NCI-H82 (cell line): ENCODE data around the gene CSAD.
"Not testable (repeated sequence)": the region's sequence is repeated elsewhere in the genome, so short reads cannot be mapped to it uniquely, and the experiment has no call there.

Experiments used
- DNase-seq: peaks from one replicate; lab custom pipeline; 2025; lab: John Stamatoyannopoulos, UW

The CSAD gene

DNA sequence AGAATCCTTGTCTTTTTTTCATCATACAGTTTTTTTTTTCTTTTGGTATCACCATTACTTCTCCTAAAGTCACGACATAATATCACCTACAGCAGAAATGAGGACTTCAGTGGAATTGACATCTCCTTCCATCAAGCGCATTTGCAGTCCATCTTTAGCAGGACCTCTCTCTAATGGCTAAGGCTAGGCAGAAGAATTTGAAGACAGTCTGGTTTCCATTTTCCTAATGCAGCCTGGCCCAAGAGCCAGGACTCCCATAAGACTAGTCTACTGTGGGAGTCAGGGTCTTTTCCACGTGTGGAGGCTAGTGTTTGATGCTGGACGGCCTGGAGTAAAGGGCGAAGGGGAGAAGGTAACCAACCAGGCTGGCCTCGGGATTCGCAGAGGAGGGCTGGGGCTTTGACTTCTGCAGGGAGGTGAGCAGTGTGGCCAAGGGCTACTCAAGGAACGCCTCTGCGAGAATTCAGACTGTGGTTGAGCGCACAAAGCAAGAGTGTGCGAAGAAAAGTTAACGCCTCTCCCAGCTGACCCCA is 972 bp downstream of the CSAD start:
- DNase-seq = peak; percentile 70

DNA sequence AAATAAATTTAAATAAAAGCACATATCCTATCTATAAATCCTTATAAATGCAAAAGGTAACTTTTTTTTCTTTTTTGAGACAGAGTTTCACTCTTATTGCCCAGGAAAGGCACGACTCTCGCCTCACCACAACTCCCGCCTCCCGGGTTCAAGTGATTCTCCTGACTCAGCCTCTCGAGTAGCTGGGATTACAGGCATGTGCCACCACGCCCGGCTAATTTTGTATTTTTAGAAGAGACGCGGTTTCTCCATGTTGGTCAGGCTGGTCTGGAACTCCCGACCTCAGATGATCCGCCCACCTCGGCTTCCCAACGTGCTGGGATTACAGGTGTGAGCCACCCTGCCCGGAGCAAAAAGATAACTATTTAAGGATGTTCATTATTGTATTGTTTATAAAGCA is 1.9 kb downstream of the CSAD start:
- not testable (repeated sequence) for DNase-seq

DNA sequence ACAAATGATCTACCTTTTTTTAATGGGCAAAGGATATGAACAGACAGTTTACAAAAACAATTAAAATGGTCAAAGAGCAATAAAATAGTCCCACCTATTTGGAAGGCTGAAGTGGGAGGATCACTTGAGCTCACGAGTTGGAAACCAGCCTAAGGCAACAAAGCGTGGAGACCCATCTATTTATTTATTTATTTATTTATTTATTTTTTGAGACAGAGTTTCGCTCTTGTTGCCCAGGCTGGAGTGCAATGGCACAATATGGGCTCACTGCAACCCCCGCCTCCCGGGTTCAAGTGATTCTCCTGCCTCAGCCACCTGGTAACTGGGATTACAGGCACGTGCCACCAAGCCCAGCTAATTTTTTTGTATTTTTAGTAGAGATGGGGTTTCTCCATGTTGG is 3.3 kb downstream of the CSAD start:
- DNase-seq = not testable (repeated sequence)

DNA sequence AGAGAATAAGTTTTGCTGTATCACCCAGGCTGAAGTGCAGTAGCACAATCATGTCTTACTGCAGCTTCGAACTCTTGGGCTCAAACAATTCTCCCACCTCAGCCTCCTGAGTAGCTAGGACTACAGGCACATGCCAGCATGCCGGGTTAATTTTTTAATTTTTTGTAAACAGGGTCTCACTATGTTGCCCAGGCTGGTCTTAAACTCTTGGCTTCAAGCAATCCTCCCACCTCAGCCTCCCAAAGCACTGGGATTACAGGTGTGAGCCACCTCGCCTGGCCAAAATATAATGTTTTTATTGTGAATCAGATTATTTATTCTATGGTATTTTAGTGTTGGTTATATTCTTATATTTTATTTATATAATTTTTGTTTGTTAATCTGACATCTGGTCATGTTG is 4.0 kb downstream of the CSAD start:
- no peak for DNase-seq

DNA sequence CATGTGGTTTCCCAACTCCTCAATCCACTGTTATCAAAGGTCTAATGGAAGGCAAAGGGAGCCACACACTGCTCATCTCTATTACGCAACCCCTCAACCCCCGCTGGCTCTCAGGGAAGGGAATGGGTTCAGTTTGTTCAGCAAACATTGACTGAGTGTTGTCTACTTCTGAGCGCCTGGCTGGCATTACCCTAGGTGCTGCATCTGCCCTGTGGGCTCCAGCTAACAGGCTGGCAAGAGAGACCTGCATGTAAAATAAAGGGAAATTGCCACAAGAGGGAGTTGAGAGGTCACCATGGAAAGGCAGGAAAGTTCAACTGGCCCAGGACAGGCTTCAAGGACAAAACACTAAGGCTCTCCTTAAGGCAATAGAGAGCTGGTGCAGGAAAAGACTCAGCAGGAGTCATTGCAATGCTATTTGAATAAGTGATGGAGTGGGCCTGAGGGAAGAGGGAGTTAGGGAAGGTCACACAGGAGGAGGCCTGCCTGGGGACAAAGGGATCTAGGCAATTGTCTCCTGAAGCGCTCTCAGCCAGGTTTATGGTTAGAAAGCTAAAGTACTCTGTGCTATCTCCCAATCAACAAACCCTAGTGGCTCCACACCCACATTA is 5.7 kb downstream of the CSAD start:
- DNase-seq = no peak

DNA sequence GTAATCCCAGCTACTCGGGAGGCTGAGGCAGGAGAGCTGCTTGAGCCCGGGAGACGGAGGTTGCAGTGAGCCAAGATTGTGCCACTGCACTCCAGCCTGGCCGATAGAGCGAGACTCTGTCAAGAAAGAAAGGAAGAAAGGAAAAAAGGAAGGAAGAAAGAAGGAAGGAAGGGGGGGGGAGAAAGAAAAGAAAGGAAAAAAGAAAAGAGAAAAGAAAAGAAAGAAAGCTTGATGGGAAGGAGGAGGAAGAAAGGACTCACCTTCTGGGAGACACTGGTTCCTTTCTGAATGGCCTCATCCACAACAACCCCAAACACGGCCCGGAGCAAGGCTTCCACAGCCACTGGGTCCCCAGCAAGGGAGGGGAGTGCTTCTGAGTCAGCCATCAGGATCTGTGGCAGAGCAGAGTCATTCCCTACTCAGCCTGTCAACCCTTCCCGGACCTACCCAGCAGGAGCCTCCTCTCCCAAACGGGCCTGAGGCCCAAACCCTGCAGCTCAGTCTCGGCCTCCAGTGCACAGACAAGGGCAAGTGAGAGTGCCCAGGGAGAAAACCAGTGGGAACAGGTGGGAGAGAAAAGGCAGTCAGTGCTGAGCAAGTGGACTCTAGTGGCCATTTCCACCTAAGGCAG is 7.5 kb downstream of the CSAD start:
- DNase-seq = no peak

DNA sequence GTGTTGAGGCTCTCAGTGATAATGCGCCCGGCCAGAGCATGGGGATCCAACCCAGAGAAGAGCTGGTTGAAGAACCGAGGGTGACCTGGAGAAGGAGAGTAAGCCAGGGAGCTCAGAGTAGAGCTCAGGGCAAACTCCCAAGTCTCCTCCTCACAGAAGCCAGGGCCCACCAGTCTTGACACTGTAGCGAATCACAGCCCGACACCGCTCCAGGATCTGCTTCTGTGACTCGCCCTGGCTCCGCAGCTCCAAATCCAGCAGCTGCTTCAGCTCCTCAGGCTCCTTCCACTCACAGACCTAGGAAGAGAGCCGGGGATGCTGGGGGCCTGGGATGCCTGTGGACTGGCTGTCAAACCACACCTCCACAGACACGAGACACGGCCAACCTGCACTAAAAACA is 8.4 kb downstream of the CSAD start:
- DNase-seq = no peak

DNA sequence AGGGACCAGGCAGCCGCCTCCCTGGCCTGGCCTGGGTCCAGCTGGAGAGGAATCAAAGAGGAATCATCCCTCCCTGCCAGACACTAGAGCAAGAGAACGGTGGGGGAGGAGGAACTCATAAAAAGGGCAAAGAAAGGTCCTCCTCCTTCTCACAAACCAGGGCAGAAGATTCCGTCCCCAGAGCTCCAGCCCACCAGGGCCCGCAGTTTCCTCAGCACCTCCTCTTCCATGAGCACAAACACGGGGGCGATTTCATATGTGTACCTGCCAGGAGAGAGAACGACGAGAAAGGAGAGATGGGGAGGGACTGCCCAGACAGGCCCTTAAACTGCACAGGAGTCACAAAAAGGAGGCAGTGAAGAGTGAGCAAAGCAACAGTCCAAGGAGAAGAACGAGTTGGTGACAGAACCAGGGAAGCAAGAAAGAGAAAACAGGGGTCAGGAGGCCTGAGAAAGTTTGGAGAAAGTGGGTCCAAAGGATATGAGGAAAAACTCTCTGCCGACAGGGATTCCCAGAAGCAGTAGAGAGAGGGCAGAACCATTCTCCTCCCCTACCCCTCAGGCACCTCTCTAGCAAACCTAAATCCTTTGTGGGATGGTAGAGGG is 8.9 kb downstream of the CSAD start:
- DNase-seq = no peak

DNA sequence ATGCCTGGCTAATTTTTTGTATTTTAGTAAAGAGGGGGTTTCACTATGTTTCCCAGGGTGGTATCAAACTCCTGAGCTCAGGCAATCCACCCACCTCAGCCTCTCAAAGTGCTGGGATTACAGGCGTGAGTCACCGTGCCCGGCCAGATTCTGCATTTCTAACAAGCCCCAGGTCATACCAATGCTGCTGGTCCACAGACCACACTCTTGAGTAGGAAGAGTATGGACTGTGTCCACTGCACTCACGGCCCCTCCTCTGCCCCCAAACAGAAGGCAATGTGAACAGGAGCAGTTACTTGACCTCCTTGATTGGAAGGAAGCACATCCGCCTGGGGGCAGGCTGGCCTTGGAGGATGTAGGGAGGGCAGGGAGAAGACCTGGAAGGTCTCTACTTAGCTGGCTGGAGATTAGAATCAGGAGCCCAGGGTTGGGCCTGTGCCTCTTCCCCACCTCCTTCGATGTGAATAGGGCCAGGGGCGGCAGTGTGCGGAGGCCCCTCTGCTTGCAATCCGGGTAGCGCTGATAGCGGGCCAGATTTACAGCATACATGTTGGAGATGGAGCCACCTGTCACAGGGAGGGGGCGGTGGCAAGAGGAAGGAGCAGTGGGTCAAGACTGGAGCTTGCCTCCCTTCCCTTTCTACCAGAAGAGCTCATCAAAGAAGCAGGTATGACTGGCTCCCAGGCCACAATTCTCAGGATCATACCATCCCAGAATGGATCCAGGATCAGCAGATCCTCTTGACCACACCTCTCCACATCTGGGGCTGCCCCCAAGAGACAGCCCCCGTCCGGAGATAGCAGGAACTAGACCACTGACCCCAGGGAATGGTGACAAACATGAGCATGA is 9.6 kb downstream of the CSAD start:
- peak; percentile 37 for DNase-seq

DNA sequence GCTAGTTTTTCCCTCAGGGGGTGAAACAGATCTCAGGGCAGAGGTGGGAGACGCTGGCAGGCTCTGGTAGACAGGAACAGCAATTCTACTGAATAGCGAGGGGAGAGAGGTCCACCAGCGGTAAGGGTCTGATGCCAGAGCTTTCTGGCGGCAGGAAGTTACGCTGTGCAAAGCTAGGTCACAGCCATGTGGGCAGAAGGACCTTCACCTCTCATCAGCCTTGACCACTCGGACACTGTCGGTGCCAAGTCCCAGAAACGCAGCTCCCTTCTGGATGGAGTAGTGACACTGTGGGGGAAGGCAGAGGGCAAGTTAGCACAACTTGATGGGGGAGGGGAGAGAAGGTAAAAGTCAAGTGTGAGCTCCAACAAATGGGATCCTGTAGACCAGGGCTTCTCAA is 10.5 kb downstream of the CSAD start:
- no peak for DNase-seq

DNA sequence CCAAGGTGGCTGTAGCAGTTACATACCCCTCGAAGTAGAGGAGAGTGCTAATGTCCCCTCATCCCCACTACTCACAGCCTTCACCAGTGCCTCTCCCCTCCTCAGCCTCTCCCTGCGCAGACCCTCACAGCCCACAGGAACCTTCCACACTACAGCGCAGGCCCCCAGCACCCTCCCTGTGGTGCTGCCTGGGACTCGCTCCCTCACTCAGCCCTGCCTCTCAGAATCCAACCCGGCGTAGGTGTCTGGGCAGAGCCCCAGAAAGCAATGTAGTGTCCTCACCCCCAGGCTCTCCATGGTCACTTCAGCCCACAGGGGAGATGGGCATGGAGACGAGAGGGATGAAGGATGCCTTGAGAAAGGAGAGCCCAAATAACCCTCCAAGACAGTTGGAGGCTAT is 11.1 kb downstream of the CSAD start:
- no peak for DNase-seq

DNA sequence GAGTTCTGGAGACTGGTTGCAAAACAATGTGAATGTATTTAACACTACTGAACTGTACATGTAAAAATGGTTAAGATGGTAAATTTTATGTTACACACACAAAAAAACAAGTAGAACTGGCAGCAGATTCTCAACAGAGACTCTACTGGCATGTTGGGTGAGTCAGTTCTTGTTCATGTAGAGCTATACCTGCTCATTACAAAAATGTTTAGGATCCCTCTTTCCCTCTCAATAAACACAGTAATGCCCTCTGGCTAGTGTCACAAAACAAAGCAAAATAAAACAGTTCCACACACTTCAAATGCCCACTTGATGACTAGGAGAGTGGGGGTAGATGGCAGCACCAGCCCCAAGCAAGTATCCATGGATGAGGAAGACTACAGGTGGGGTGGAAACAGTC is 13.9 kb downstream of the CSAD start:
- no peak for DNase-seq

DNA sequence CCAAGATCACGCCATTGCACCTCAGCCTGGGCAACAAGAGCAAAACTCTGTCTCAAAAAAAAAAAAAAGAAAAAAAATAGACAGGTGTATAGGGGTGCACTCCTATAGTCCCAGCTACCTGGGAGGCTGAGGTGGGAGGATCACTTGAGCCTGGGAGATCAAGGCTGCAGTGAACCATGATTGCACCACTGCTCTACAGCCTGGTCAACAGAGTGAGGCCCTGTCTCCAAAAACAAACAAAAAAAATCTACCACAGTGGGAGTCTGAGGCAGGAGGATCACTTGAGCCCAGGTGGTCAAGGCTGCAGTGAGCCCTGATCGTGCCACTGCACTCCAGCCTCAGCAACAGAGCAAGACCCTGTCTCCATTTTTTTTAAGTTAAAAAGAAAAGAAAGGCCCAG is 17.7 kb downstream of the CSAD start:
- not testable (repeated sequence) for DNase-seq

DNA sequence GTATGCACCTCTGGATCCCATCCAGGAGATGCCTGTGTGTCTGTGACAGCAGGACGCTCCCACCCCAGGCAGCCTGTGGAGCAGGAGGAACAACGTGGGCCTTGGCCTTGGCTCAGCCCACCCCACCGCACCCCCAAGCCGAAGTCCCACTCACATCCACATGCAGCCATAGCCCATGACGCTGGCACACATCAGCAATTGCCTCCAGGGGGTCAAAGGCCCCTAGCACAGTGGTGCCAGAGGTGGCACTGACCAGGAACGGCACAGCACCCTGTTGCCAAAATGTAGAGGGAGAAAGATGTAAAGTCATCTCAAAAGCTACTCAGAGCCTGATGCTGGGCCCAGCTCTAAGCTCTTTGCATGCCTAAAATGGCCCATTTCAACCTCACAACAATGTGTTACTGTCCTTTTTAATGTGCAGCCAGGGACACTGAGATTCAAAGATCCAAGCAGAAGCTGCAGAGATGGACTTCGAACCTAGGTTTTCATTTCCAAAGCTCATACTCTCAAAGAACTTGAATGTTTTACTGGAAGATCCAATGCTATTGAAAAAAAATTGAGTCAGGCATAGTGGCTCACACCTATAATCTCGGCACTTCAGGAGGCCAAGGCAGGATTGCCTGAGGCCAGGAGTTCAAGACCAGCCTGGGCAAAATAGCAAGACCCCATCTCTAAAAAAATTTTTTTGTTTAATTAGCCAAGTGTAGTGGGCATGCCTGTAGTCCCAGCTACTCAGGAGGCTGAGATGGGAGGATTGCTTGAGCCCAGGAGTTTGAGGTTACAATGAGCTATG is 19.4 kb downstream of the CSAD start:
- DNase-seq = no peak

DNA sequence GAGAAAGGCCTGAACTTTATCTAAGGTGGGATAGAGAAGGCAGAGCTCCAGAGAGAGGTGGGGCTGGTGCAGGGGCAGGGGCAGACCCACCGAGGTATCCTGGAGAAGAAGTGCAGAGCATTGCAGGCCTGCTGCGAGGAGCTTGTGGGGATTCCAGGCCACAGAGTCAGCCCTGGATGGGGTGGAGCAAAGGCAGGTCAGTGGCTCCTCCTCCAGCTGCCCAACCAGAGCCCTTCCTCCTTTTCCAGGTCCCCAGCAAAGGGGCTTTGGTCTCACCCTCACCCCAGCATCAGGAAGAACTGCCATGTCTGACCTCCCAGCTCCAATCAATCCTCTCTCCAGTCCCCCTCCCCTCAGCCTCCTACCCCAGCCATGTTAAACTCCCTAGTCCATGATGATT is 20.1 kb downstream of the CSAD start:
- DNase-seq = no peak

DNA sequence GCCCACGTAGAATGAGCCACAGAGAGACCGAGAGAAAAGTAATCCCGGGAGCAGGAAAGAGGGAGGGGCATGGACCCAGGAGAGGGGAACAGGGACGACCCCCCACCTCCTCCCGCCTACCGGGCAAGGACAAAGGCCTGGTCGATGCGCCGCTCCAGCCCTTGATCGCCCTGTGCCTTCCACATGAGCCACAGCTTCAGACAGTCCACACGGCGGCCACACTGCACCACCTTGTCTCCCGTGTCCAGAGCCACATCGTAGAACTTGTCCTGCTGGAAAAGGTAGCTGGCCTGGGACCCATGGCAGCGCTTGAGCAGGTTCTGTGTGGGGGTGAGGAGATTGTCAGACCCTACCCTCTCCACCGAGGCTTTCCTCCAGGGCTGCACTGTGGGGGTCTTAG is 20.7 kb downstream of the CSAD start:
- DNase-seq = no peak

DNA sequence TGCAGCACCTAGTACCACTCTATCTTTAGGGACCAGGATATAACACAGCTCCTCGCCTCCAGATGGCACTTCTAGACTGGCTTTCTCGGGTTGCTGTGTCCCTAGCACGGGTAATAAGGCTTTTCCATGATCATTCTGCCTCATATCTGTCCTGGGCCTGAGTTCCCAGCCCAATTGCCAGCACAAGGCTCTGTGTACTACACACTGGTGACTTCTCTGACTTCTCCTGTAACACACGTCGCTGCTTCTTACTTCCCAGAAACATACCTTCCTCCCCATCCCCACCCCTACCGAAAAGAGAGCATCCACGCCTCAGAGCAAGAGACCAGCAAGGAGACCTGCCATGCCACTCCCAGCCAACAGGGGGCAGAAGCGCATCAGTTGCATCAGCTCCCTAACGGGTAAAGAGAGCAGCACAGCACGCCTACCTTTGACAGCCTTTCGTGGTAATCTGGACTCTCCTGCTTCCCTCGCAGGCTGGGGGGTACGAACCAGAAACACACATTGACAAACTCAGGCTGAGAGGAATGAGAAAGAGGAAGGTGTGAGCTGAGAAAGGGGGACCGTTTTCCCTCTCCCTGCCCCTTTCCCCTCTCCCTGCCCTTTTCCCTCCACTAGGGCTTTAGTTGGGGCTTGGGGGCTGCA is 21.4 kb downstream of the CSAD start:
- peak; percentile 90 for DNase-seq

DNA sequence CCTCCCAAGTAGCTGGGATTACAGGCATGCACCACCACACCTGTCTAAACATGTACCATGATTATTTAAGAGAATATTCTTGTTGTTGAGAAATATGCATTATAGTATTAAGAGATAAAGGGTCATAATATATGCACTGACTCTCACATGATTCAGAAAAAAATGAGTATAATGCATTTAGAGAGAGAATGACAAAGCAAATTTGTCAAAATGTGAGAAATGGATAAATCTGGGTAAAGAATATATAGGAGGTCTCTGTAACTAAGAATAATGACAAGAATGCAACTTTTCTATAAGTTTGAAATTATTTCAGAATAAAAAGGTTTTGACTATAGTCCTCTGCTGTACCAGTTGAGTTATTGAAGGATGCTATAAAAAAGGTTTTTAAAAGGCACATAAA is 28.3 kb downstream of the CSAD start:
- DNase-seq = no peak

DNA sequence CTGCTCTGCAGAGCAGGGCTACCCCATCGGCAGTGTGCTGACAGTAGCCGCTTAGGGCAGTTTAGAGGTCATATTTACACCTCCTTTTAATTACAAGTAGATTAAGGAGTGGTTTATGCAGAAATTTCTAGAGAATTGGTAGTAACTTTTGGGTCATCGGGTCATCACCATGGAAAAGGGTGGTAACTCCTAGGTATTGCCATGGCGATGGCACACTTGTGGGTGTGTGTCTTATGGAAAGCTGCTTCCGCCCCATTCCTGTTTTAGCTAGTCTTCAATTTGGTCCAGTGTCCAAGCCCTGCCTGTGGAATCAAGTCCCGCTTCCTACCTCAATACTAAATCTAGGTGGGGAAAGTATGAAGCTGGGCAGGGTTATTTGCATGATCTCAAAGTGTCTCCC is 29.7 kb downstream of the CSAD start:
- DNase-seq = no peak

DNA sequence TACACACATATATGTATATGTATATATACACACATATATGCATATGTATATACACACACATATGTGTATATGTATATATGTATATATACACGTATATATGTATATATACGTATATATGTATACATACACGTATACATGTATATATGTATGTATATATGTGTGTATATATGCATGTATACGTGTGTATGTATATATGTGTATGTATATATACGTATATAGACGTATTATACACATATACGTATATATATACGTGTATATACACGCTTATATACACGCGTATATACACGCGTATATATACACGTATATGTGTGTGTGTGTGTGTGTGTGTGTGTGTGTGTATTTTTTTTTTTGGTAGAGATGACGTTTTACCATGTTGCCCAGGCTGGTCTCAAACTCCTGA is 33.1 kb downstream of the CSAD start:
- no peak for DNase-seq

DNA sequence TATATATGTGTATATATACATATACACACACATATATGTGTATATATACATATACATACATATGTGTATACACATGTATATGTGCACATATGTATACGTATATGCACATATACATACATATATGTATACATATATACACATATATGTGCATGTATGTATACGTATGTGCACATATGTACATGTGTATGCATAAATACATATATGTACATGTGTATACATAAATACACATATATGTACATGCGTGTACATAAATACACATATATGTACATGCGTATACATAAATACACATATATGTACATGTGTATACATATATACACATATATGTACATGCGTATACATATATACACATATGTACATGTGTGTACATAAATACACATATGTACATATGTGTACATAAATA is 33.5 kb downstream of the CSAD start:
- no peak for DNase-seq
